Stomach smooth muscle (tissue), 2 donors: ENCODE data around the gene CYP21A2.

ENCODE experiments used
- H3K27ac ChIP-seq: one replicate; pipeline ENCODE4 v1.7.0; 2013; ENCODE audit warnings: mild to moderate bottlenecking, low read length, inconsistent platforms
- H3K27me3 ChIP-seq, 2 donors: one replicate each; pipeline ENCODE4 v1.7.0; 2013; ENCODE audit warnings: low read length in 2 of 2; ENCODE audit not compliant: insufficient read depth in 2 of 2, control insufficient read depth in 1 of 2
- H3K36me3 ChIP-seq, 2 donors: one replicate each; pipeline ENCODE4 v1.7.0; 2013; ENCODE audit warnings: low read length in 2 of 2; ENCODE audit not compliant: control insufficient read depth in 2 of 2, insufficient read depth in 2 of 2
- H3K4me1 ChIP-seq: one replicate; pipeline ENCODE4 v1.7.0; 2013; ENCODE audit warnings: low read length; ENCODE audit not compliant: control insufficient read depth, insufficient read depth
- H3K4me3 ChIP-seq, 2 donors: one replicate each; pipeline ENCODE4 v1.7.0; 2013; ENCODE audit warnings: low read length in 2 of 2
- H3K9ac ChIP-seq, 2 donors: one replicate each; pipeline ENCODE4 v1.7.0; 2013; ENCODE audit warnings: low read length in 2 of 2, mild to moderate bottlenecking in 1 of 2
- H3K9me3 ChIP-seq, 2 donors: one replicate each; pipeline ENCODE4 v1.7.0; 2013; ENCODE audit warnings: low read length in 2 of 2; ENCODE audit not compliant: control insufficient read depth in 2 of 2
- donor health status: healthy.
- donor health status: Pancreatic carcinoma.

CYP21A2 gene

DNA sequence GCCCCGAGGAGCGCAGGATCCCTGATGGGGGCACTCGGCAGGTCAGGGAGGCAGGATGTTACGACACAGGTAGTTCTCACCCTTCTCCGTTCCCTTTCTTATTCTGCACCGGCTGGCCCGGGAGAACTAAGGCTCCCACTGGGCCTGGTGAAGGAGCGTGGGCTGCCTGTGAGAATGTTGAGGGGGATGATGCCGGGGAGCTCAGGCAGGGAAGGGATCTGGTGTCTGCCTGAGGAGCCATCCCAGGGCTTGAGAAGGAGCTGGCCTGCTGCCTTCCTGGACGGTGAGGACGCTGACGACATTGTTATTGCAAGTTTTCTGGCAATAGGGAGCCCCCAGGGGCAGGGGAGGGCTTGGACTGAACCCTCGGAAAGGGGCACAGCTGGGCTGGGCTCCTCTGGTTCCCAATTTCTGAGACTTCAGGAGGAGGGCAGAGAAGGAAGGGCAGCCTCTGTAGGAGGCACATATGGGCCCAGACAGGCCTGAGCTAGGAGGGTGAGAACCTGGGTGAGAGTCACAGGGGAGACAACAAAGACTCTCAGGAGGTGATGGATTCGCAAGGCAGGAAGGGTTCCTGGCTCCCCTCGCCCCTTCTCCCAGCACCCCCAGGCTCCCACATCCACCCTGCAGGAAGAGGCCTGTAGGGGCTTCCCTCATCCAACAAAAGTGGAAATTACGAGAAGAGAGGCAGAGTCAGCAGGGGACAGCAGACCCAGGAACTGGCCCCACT, 32.8 kb downstream of the CYP21A2 start:
- Histone ChIP-seq H3K36me3 (peaks cover 5 to 12% of the 10 kb centered on the region in 2 donors), H3K9me3 (no peaks in the 10 kb centered on the region), H3K4me3 (no peak overlapping the region), H3K27me3 (no peaks in the 10 kb centered on the region), H3K4me1 (peaks cover 9% of the 10 kb centered on the region), H3K9ac (no peak overlapping the region), H3K27ac (peak overlapping the region; percentile 37)

DNA sequence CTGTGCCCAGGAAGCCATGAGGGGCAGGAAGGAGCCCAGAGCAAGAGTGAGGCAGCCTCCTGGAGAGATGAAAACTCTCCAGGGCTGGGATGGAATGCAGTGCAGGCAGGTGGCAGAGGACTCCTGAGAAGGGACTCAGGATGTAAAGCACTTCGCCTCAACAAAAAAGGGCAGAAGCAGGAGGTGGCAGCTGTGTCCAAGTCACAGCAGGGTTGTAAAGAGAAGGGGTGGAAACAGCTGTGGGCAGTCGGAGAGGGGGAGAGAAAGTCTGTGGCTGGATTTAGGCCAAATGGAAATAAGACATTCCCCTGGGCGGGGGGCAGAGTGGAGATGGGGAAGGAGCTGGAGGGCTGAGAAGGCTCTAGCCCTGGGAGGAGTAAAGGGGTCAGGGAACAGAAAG, 34.9 kb downstream of the CYP21A2 start:
- Histone ChIP-seq H3K4me3 (no peak overlapping the region), H3K4me1 (peaks cover 12% of the 10 kb centered on the region), H3K36me3 (peaks cover 4 to 12% of the 10 kb centered on the region in 2 donors), H3K27ac (no peak overlapping the region), H3K9me3 (no peaks in the 10 kb centered on the region), H3K27me3 (no peaks in the 10 kb centered on the region), H3K9ac (no peak overlapping the region)

DNA sequence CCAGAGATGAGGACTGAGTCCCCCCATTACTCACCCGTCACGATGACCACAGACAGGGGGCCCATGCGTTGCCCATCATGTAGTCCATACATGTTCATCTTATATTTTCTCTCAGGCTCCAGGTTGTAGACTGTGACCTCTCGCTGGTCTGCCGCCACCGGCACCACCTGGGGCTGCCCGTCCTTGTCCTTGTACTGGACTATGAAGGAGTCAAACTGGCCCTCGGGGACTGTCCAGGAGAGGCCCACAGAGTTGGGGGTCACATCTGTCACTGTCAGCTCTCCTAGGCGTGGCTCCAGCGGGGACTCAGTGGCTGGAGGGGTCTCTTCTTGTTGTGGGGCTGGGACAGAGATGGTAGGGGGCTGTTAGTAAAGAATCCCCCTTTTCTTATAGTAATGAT, 35.4 kb downstream of the CYP21A2 start:
- Histone ChIP-seq H3K27me3 (no peaks in the 10 kb centered on the region), H3K9me3 (no peaks in the 10 kb centered on the region), H3K27ac (no peak overlapping the region), H3K4me1 (peaks cover 12% of the 10 kb centered on the region), H3K36me3 (peaks cover 4 to 13% of the 10 kb centered on the region in 2 donors), H3K4me3 (no peak overlapping the region), H3K9ac (no peak overlapping the region)

GRCh38 chr6:32074996-32075532, 36.8 kb downstream of the CYP21A2 start:
- Histone ChIP-seq H3K4me1 (peaks cover 12% of the 10 kb centered on the region), H3K4me3 (no peak overlapping the region), H3K27me3 (no peaks in the 10 kb centered on the region), H3K9me3 (no peaks in the 10 kb centered on the region), H3K27ac (no peak overlapping the region), H3K9ac (no peak overlapping the region), H3K36me3 (peaks cover 4 to 11% of the 10 kb centered on the region in 2 donors)

DNA sequence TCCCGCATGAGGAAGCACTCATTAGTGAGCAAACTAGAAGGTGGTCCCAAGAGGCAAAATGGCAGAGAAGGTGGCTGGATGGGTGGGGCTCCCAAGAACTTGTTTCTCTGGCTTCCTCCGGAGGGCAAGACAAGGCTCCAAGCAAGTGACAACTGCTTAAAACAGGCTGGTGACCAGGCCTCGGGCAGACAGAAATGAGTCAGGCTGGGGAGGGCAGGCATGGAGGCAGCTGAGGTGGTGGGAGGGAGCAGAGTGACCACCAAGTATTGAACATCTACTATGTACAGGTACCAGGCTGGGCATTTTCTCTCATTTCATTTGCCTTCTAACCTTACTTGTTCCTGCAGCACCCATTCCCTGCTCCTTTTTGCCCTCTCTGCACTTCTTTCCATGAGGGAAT, 37.6 kb downstream of the CYP21A2 start:
- no peak overlapping the region for H3K9ac ChIP-seq
- H3K4me1 ChIP-seq = peaks cover 12% of the 10 kb centered on the region
- no peak overlapping the region for H3K4me3 ChIP-seq
- H3K36me3 ChIP-seq = peaks cover 4 to 11% of the 10 kb centered on the region in 2 donors
- no peak overlapping the region for H3K27ac ChIP-seq
- no peaks in the 10 kb centered on the region for H3K9me3 ChIP-seq
- no peaks in the 10 kb centered on the region for H3K27me3 ChIP-seq

DNA sequence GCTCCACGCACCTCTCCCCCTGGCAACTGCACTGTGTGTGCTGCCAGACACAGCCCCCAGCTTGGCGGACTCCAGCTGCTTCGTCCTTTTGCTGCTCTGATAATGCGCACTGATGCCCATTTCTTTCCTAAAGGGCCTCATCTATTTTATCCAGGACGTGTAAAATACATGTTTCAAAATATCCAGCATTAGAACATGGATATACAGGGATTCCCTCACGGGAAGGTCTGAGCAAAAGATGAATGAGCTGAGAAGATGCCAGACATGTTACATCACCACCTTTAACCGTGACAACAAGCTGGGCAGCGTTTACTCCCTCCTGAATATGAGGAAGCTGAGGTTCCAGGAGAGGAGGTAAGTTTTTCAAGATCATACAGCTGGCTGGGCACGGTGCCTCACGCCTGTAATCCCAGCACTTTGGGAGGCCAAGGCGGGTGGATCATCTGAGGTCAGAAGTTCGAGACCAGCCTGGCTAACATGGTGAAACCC, 38.1 kb downstream of the CYP21A2 start:
- Histone ChIP-seq H3K27ac (no peak overlapping the region), H3K4me3 (no peak overlapping the region), H3K4me1 (peaks cover 16% of the 10 kb centered on the region), H3K36me3 (peaks cover 4 to 11% of the 10 kb centered on the region in 2 donors), H3K9me3 (no peaks in the 10 kb centered on the region), H3K27me3 (no peaks in the 10 kb centered on the region), H3K9ac (no peak overlapping the region)

GRCh38 chr6:32079566-32080290, 41.5 kb downstream of the CYP21A2 start:
- no peak overlapping the region for H3K9ac ChIP-seq
- peaks cover 25% of the 10 kb centered on the region for H3K4me1 ChIP-seq
- no peaks in the 10 kb centered on the region for H3K9me3 ChIP-seq
- no peak overlapping the region for H3K4me3 ChIP-seq
- H3K27me3 ChIP-seq = no peaks in the 10 kb centered on the region
- no peak overlapping the region for H3K27ac ChIP-seq
- peaks cover 0 to 17% of the 10 kb centered on the region in 2 donors for H3K36me3 ChIP-seq

DNA sequence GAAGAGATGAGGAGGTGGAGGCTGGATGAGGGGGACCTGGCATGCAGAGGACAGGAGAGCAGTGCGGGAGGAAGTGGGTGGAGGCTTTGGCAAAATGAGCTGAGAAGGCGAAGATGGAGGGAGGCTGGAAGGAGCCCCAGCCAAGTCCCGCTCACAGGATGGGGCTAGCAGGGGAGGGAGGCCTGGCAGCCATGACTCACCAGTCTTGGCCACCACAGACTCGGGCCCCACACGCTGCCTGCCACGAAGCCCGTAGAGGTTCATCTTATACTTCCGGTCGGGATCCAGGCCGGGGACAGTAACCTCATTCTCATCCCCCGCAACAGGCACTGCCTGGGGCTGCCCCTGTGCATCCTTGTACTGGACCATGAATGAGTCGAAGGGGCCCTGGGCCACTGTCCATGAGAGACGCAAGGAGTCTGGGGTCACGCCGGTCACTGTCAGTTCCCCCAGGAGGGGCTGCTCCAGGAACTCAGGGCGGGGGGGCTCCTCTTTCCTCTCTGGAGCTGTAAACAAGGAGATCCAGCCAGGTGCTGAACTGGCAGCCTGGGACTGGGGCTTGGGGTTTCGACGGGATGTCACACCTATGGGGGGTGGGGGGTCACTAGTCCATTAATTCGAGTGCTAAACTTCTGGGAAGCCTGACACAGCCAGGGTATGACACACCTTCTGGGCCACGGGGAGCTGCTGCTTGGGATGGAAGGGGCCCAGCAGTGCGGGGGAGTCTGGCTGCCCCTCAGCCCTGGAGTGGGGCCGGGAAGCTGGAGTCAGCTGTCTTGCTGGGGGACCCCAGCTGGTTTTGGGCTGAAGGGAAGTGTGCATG, 43.2 kb downstream of the CYP21A2 start:
- Histone ChIP-seq H3K4me3 (no peak overlapping the region), H3K9me3 (no peaks in the 10 kb centered on the region), H3K27me3 (peaks cover 0 to 6% of the 10 kb centered on the region in 2 donors), H3K4me1 (peaks cover 22% of the 10 kb centered on the region), H3K9ac (no peak overlapping the region), H3K36me3 (peaks cover 4 to 20% of the 10 kb centered on the region in 2 donors), H3K27ac (peak overlapping the region; percentile 67)

DNA sequence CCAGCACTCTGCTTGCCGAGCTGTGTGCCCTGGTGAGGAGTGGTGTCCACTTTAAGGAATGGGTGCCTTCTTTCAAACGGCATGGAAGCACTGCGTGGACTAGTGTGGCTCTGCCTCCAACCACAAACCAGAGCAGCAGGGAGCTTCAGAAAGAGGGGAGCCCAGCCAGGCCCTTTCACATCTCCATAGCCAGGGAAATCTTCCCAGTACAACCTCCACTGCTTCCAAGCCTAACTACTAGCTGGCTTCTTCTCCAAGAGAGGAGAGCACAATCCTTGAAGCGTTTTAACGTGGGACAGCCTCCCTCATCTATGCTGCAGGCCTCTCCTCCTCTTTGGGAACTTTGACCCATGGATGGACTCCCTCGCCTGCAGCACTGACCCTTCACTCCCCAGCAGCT, 44.3 kb downstream of the CYP21A2 start:
- no peaks in the 10 kb centered on the region for H3K9me3 ChIP-seq
- no peak overlapping the region for H3K27ac ChIP-seq
- peaks cover 27% of the 10 kb centered on the region for H3K4me1 ChIP-seq
- H3K4me3 ChIP-seq = no peak overlapping the region
- H3K36me3 ChIP-seq = peaks cover 4 to 20% of the 10 kb centered on the region in 2 donors
- H3K27me3 ChIP-seq = peaks cover 8 to 11% of the 10 kb centered on the region in 2 donors
- no peak overlapping the region for H3K9ac ChIP-seq

- H3K9me3 ChIP-seq = no peaks in the 10 kb centered on the region
- no peak overlapping the region for H3K9ac ChIP-seq
- H3K27ac ChIP-seq = no peak overlapping the region
- H3K4me1 ChIP-seq = peaks cover 27% of the 10 kb centered on the region
- H3K36me3 ChIP-seq = peaks cover 4 to 20% of the 10 kb centered on the region in 2 donors
- no peak overlapping the region for H3K4me3 ChIP-seq
- peaks cover 8 to 11% of the 10 kb centered on the region in 2 donors for H3K27me3 ChIP-seq
Observed at GRCh38 chr6:32082935-32083334, 44.7 kb downstream of the CYP21A2 start.
